ENCODE results near the gene ZNF518A. TPM values are rescaled to one million over a fixed set of nuclear protein-coding genes. Genes with fewer than 3 reads are reported as not detected.

Gene ZNF518A
- polyA plus RNA-seq, 1 donor from 2014 or later = 56.7 TPM

DNA sequence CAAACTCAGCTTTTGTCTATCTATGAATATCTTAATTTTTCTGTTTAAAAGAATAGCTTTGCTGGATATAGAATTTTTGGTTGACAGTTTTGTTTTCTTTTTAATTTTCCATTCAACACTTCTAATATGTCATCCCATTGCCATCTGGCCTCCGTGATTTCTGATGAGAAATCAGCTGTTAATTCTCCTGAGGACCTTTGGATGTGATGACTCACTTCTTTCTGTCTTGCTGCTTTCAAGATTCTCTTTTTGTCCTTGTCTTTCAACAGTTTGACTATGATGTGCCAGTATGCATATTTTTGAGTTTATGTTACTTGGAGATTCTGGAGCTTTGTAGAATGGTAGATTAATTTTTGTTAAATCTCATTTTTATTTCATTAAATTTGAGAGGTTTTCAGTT lies 38.4 kb downstream of the ZNF518A start:
- Histone ChIP-seq H3F3A (ENCODE audit: insufficient read depth, low read length, poor library complexity, severe bottlenecking) (no peaks in the 10 kb centered on the region), H3K27ac (ENCODE audit: low read length) (no peak overlapping the region)
- TF ChIP-seq TAF1 (IDR thresholded peaks at IDR 0.05; ENCODE audit: low read depth) = no peak
- no peak for TF ChIP-seq EP300 (conservative IDR thresholded peaks at IDR 0.05; ENCODE audit: poor library complexity, severe bottlenecking)
- no peak for TF ChIP-seq CTCF (IDR thresholded peaks at IDR 0.05; ENCODE audit: poor library complexity, severe bottlenecking)
- no peak for TF ChIP-seq EZH2 (IDR thresholded peaks at IDR 0.05; ENCODE audit: borderline replicate concordance, insufficient read depth, low read length, poor library complexity, severe bottlenecking)
- no peak for TF ChIP-seq POLR2AphosphoS5 (IDR thresholded peaks at IDR 0.05)
- no peak for TF ChIP-seq SMC3 (conservative IDR thresholded peaks at IDR 0.05; ENCODE audit: poor library complexity)
- TF ChIP-seq RAD21 (conservative IDR thresholded peaks at IDR 0.05) = no peak
- TF ChIP-seq MXI1 (conservative IDR thresholded peaks at IDR 0.05; ENCODE audit: poor library complexity, severe bottlenecking) = no peak
- TF ChIP-seq, protein P1, sequence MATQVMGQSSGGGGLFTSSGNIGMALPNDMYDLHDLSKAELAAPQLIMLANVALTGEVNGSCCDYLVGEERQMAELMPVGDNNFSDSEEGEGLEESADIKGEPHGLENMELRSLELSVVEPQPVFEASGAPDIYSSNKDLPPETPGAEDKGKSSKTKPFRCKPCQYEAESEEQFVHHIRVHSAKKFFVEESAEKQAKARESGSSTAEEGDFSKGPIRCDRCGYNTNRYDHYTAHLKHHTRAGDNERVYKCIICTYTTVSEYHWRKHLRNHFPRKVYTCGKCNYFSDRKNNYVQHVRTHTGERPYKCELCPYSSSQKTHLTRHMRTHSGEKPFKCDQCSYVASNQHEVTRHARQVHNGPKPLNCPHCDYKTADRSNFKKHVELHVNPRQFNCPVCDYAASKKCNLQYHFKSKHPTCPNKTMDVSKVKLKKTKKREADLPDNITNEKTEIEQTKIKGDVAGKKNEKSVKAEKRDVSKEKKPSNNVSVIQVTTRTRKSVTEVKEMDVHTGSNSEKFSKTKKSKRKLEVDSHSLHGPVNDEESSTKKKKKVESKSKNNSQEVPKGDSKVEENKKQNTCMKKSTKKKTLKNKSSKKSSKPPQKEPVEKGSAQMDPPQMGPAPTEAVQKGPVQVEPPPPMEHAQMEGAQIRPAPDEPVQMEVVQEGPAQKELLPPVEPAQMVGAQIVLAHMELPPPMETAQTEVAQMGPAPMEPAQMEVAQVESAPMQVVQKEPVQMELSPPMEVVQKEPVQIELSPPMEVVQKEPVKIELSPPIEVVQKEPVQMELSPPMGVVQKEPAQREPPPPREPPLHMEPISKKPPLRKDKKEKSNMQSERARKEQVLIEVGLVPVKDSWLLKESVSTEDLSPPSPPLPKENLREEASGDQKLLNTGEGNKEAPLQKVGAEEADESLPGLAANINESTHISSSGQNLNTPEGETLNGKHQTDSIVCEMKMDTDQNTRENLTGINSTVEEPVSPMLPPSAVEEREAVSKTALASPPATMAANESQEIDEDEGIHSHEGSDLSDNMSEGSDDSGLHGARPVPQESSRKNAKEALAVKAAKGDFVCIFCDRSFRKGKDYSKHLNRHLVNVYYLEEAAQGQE (IDR thresholded peaks at IDR 0.05; ENCODE audit: borderline replicate concordance) = no peak

DNA sequence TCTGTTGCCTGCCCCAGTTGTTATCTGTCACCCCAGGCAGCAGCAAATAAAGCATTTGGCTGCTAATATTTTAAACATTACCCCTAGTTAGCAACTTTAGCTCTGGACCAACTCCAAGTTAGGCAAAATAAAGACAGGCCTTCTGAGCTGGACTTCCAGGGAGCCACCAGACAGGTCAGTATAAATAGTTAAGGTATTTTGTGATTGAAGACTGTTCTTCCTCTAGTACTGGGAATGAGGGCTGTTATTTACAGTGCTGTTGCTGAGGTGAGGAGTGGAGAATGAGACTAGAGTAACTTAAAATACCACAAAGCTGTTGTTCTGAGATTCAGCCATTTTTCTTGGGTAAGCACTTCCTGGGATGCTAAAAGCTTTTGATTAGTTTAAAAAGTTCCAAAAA lies 40.1 kb downstream of the ZNF518A start:
- H4K20me1 ChIP-seq (ENCODE audit: insufficient read depth) = no peaks in the 10 kb centered on the region
- H3K36me3 ChIP-seq (ENCODE audit: insufficient read depth, low read length) = no peaks in the 10 kb centered on the region
- TF ChIP-seq TAF1 (IDR thresholded peaks at IDR 0.05; ENCODE audit: low read depth) (no peak), MXI1 (conservative IDR thresholded peaks at IDR 0.05; ENCODE audit: poor library complexity, severe bottlenecking) (no peak), RAD21 (conservative IDR thresholded peaks at IDR 0.05) (no peak), SMC3 (conservative IDR thresholded peaks at IDR 0.05; ENCODE audit: poor library complexity) (no peak), CTCF (IDR thresholded peaks at IDR 0.05; ENCODE audit: poor library complexity, severe bottlenecking) (no peak), EZH2 (IDR thresholded peaks at IDR 0.05; ENCODE audit: borderline replicate concordance, insufficient read depth, low read length, poor library complexity, severe bottlenecking) (no peak), EP300 (conservative IDR thresholded peaks at IDR 0.05; ENCODE audit: poor library complexity, severe bottlenecking) (no peak), POLR2AphosphoS5 (IDR thresholded peaks at IDR 0.05) (no peak)
- TF ChIP-seq, protein P1 (IDR thresholded peaks at IDR 0.05; ENCODE audit: borderline replicate concordance) = no peak
- no peak overlapping the region for H3K4me2 ChIP-seq (ENCODE audit: low read length)
- no peaks in the 10 kb centered on the region for H3K27me3 ChIP-seq (ENCODE audit: insufficient read depth, low read depth, low read length)
- no peak overlapping the region for H2AFZ ChIP-seq (ENCODE audit: low read depth, low read length)
- no peaks in the 10 kb centered on the region for H3K79me2 ChIP-seq (replicated peaks; ENCODE audit: insufficient read depth, low read length)
- H3K9me2 ChIP-seq (ENCODE audit: insufficient read depth, low read length) = no peaks in the 10 kb centered on the region
- H3K4me3 ChIP-seq (ENCODE audit: low read length) = no peak overlapping the region
- no peaks in the 10 kb centered on the region for H3F3A ChIP-seq (ENCODE audit: insufficient read depth, low read length, poor library complexity, severe bottlenecking)
- H3K27ac ChIP-seq (ENCODE audit: low read length) = no peak overlapping the region
- no peak overlapping the region for H3K9ac ChIP-seq (ENCODE audit: low read length)
- H3K9me3 ChIP-seq (ENCODE audit: low read length) = no peaks in the 10 kb centered on the region

More for the DNA sequence above, 38.4 kb downstream of the ZNF518A start:
- H3K27me3 ChIP-seq (ENCODE audit: insufficient read depth, low read depth, low read length) = no peaks in the 10 kb centered on the region
- H2AFZ ChIP-seq (ENCODE audit: low read depth, low read length) = no peak overlapping the region
- H3K4me3 ChIP-seq (ENCODE audit: low read length) = no peak overlapping the region
- no peaks in the 10 kb centered on the region for H3K79me2 ChIP-seq (replicated peaks; ENCODE audit: insufficient read depth, low read length)
- no peaks in the 10 kb centered on the region for H3K9me2 ChIP-seq (ENCODE audit: insufficient read depth, low read length)
- H3K9ac ChIP-seq (ENCODE audit: low read length) = no peak overlapping the region
- H3K4me2 ChIP-seq (ENCODE audit: low read length) = no peak overlapping the region
- H3K36me3 ChIP-seq (ENCODE audit: insufficient read depth, low read length) = no peaks in the 10 kb centered on the region
- no peaks in the 10 kb centered on the region for H3K9me3 ChIP-seq (ENCODE audit: low read length)
- H4K20me1 ChIP-seq (ENCODE audit: insufficient read depth) = no peaks in the 10 kb centered on the region
